K562 (cell line): ENCODE data around the gene PQBP1. TPM values are rescaled to one million over a fixed set of nuclear protein-coding genes. Genes with fewer than 3 reads are reported as not detected.
A peak's percentile ranks its signal among the peaks of the same experiment; 100 is the strongest.

Experiments used
- ATAC-seq: fragments of 200-7000 bp; cut with Tn5 transposase; 3 replicates; pipeline ENCODE4 v1.9.1; 2020; ENCODE audit warnings: moderate library complexity
- BruUV-seq: library from RNA; stranded (reverse); fragments of 400-500 nt; replicated peaks from 2 replicates; lab custom pipeline; 2021; lab: Mats Ljungman, UMichigan
- CTCF ChIA-PET: fragments of 300-600 bp; formaldehyde crosslinking; extraction: SDS; loops from one replicate; lab custom pipeline; 2021; ENCODE audit warnings: low intra/inter-chr PET ratio; lab: Yijun Ruan, JAX
- POLR2A ChIA-PET: fragments of 300-600, 350-650 bp; sonication (Branson Sonifier 250); formaldehyde crosslinking; extraction: SDS; loops from one replicate; lab custom pipeline; 2021; ENCODE audit warnings: antibody characterized with exemption, inconsistent platforms; lab: Yijun Ruan, JAX
- DNase-seq, 4 experiments: peaks; one replicate each; pipeline versions ENCODE4 v3.0.0 to v3.0.0-alpha.2; 2011 to 2018; ENCODE audit warnings: low spot score in 3 of 4, mixed read lengths in 3 of 4; ENCODE audit errors: extremely low read depth in 1 of 4
- FAIRE-seq: peaks from 2 replicates; lab custom pipeline; 2011; peaks lifted over from hg19 to GRCh38; lab: Jason Lieb, UNC
- H2AFZ ChIP-seq: 2 replicates; pipeline ENCODE4 v1.6.0; 2011; ENCODE audit warnings: low read depth, low read length, control low read depth, inconsistent platforms
- H3K27ac ChIP-seq: fragments of 200-600 bp; 3 replicates; pipeline ENCODE4 v1.8.0; 2011; ENCODE audit warnings: low read depth, mild to moderate bottlenecking, control low read depth, inconsistent platforms, low read length, moderate library complexity, mixed read lengths; ENCODE audit errors: extremely low read depth
- H3K27me3 ChIP-seq, 2 experiments: fragments of 300-600 bp in 1 of 2; 2 replicates in 1 of 2; 3 replicates in 1 of 2; pipeline versions ENCODE4 v1.6.0 to v1.8.0; 2011; ENCODE audit warnings: inconsistent platforms in 2 of 2, low read length in 2 of 2, mild to moderate bottlenecking in 1 of 2, mixed read lengths in 1 of 2, moderate library complexity in 1 of 2; ENCODE audit not compliant: control insufficient read depth in 2 of 2, insufficient read depth in 2 of 2
- H3K36me3 ChIP-seq: fragments of 300-600 bp; 3 replicates; pipeline ENCODE4 v1.8.0; 2011; ENCODE audit warnings: mild to moderate bottlenecking, low read length, inconsistent platforms; ENCODE audit not compliant: control insufficient read depth, insufficient read depth
- H3K4me1 ChIP-seq, 2 experiments: fragments of 200-600 bp in 1 of 2; replicated peaks in 1 of 2; 2 replicates in 1 of 2; 3 replicates in 1 of 2; pipeline versions ENCODE4 v1.5.1 to v1.8.0; 2011; ENCODE audit warnings: inconsistent platforms in 2 of 2, low read length in 2 of 2, mild to moderate bottlenecking in 1 of 2, mixed read lengths in 1 of 2, moderate library complexity in 1 of 2; ENCODE audit not compliant: control insufficient read depth in 2 of 2, insufficient read depth in 2 of 2
- H3K4me2 ChIP-seq: 2 replicates; pipeline ENCODE4 v1.6.1; 2011; ENCODE audit warnings: low read length, control low read depth, inconsistent platforms, mixed read lengths; ENCODE audit not compliant: insufficient read depth
- H3K4me3 ChIP-seq: fragments of 200-600 bp; sonication (generic), shearing (Covaris generic); 2 replicates; pipeline ENCODE4 v1.5.1; 2016; ENCODE audit warnings: control low read depth, inconsistent platforms
- H3K79me2 ChIP-seq: fragments of 200-600 bp; 3 replicates; pipeline ENCODE4 v1.8.0; 2011; ENCODE audit warnings: low read length, inconsistent platforms; ENCODE audit not compliant: control insufficient read depth, insufficient read depth
- H3K9ac ChIP-seq, 2 experiments: 2 replicates each; pipeline versions ENCODE4 v1.6.0 to v1.6.1; 2011; ENCODE audit warnings: low read depth in 2 of 2, low read length in 2 of 2, control low read depth in 1 of 2, inconsistent platforms in 1 of 2, mild to moderate bottlenecking in 1 of 2, mixed read lengths in 1 of 2; ENCODE audit not compliant: insufficient read depth in 1 of 2
- H3K9me1 ChIP-seq: one replicate; pipeline ENCODE4 v1.6.0; 2011; ENCODE audit warnings: inconsistent platforms, mild to moderate bottlenecking, low read length, moderate library complexity; ENCODE audit not compliant: control insufficient read depth, insufficient read depth
- H3K9me3 ChIP-seq: replicated peaks from 2 replicates; pipeline ENCODE4 v1.5.1; 2011; ENCODE audit warnings: low read depth, low read length, inconsistent platforms; ENCODE audit not compliant: control insufficient read depth, insufficient read depth
- H4K20me1 ChIP-seq: replicated peaks from 2 replicates; pipeline ENCODE4 v1.6.1; 2011; ENCODE audit warnings: low read length, inconsistent platforms, mixed read lengths; ENCODE audit not compliant: control insufficient read depth, insufficient read depth
- ADNP ChIP-seq: fragments of 200-800 bp; sonication (Bioruptor generic); IDR thresholded peaks from 2 replicates; pipeline ENCODE4 v1.6.1; 2016; ENCODE audit warnings: missing genetic modification characterization, missing compliant biosample characterization
- BRF1 ChIP-seq: IDR thresholded peaks from 3 replicates; pipeline ENCODE4 v1.6.1; 2011; ENCODE audit warnings: borderline replicate concordance, mild to moderate bottlenecking; ENCODE audit not compliant: insufficient read length; ENCODE audit errors: extremely low read depth
- CAMTA2 ChIP-seq: fragments of 250-450 bp; sonication (Bioruptor Pico); conservative IDR thresholded peaks from 2 replicates; pipeline ENCODE4 v1.5.1; 2022
- GTF2A2 ChIP-seq: IDR thresholded peaks from 2 replicates; pipeline ENCODE4 v1.6.1; 2016; ENCODE audit warnings: mild to moderate bottlenecking, missing genetic modification characterization, missing compliant biosample characterization
- HMG20B ChIP-seq: fragments of 250-450 bp; sonication (Bioruptor Pico); IDR thresholded peaks from 2 replicates; pipeline ENCODE4 v1.5.0; 2021; ENCODE audit warnings: mild to moderate bottlenecking
- KAT7 ChIP-seq: sonication (generic); formaldehyde crosslinking; IDR thresholded peaks from 2 replicates; pipeline ENCODE4 v1.8.0; 2022; ENCODE audit warnings: missing genetic modification reagents, mild to moderate bottlenecking, borderline replicate concordance
- MXI1 ChIP-seq: IDR thresholded peaks from 2 replicates; pipeline ENCODE4 v1.6.1; 2011; ENCODE audit warnings: low read depth, mild to moderate bottlenecking, improper control_type of control experiment, low read length
- PTBP1 ChIP-seq: fragments of 200-400 bp; formaldehyde crosslinking; IDR thresholded peaks from 2 replicates; pipeline ENCODE4 v1.6.1; 2017; ENCODE audit warnings: low read depth, low read length
- RBFOX2 ChIP-seq: fragments of 200-400 bp; formaldehyde crosslinking; IDR thresholded peaks from 2 replicates; pipeline ENCODE4 v1.6.1; 2017; ENCODE audit warnings: low read depth, mild to moderate bottlenecking, low read length, moderate library complexity
- TEAD1 ChIP-seq, 2 experiments: fragments of 450-650 bp in 1 of 2; sonication (generic) in 1 of 2; formaldehyde crosslinking; IDR thresholded peaks; 2 replicates each; pipeline versions ENCODE4 v1.4.0 to v1.8.0; 2020 to 2022; ENCODE audit warnings: mild to moderate bottlenecking in 2 of 2, missing genetic modification reagents in 1 of 2
- WGBS: fragments of 100-300 bp; shearing (Covaris generic); methylation state at CpG from one replicate; pipeline ENCODE4 v1.1.6; 2016; ENCODE audit warnings: low coverage, mixed read lengths; ENCODE audit not compliant: insufficient coverage; ENCODE audit errors: missing lambda C conversion rate; 5-methylcytosine and 5-hydroxymethylcytosine counted together
- in situ Hi-C: fragments of 300-500 bp; cut with MboI; formaldehyde crosslinking; loops from 4 replicates; pipeline ENCODE4 v1.15.0; 2018; ENCODE audit warnings: inconsistent platforms, mixed read lengths
- intact Hi-C: fragments of 100-400 bp; cut with micrococcal nuclease; formaldehyde crosslinking; loops from 2 replicates; pipeline ENCODE4 v1.14.2; 2022
- polyA plus RNA-seq, 8 experiments: library from polyadenylated mRNA; depleted of rRNA in 4 of 8; stranded (reverse) in 5 of 8; unstranded in 3 of 8; fragments of >200 nt; fragmentation: Nextera tagmentation in 2 of 8; fragmentation: Illumina TruSeq in 1 of 8; extraction: Ambion mirVana in 2 of 8; extraction: Trizol in 1 of 8; gene quantifications; 2 replicates each; pipeline versions ENCODE4 v1.2.1 to v1.2.3, GENCODE V29; 2011 to 2014; ENCODE audit warnings: inconsistent platforms in 1 of 8, missing spikeins in 1 of 8
- total RNA-seq, 7 experiments: library from RNA; depleted of rRNA in 6 of 7; stranded (reverse); fragments of >200 nt in 6 of 7; fragmentation: Illumina TruSeq in 2 of 7; extraction: Trizol in 2 of 7; gene quantifications; 2 replicates each; pipeline versions ENCODE4 v1.2.1 to v1.2.3, GENCODE V29; 2011 to 2021; ENCODE audit warnings: low replicate concordance in 1 of 7
- TF ChIP-seq, protein P1 (sequence below): fragments of 450-650 bp; formaldehyde crosslinking; IDR thresholded peaks from 2 replicates; pipeline ENCODE4 v1.4.0; 2020; ENCODE audit warnings: mild to moderate bottlenecking, mixed read lengths

PQBP1 gene
- total and polyA plus RNA-seq, 9 of the 15 experiments (the other 6 are each of a cell fraction or from before 2014, with no cell fraction given), result 41.3 to 262 (median 112) TPM

DNA sequence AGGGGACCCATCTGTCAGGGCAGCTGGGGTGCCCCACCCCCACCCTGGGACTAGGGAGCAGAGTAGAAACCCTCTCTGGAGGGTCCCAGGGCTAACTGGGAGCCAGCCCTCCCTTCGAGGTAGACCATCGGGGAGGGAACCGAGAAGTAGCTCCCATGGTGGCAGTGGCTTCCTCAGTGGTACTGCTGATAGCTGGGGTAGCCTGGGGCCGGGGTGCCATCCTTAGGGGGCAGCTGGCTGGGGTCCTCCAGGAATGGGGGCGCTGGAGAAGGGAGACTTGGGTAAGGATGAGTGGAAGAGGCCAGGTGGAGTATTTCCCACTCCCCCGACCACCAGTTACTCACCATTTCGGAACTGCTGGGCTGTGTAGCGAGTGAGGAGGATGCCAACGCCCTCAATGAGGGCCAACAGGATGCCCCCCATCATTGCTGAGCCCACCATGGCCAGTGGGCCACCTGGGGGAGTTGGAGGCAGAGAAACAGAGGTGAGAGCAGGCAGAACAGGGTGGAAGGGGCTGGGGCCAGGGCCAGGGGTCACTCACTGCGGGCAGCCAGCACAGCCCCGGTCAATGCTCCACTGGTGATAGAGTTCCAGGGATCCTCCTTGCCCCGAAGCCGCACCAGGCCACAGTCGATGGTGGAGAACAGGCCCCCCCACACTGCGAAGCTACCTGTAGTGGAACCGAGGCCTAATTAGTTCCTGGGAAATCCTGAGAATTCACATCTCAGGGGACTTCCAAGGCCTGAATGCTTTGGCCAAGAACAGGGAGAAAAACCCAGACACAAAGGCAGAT, 4.0 kb upstream of the PQBP1 start:
- Histone ChIP-seq H3K4me3 (no peak overlapping the region), H3K9me3 (no peaks in the 10 kb centered on the region), H3K9me1 (no peaks in the 10 kb centered on the region), H3K27me3 (no peaks in the 10 kb centered on the region), H3K4me2 (no peak overlapping the region), H3K4me1 (peaks cover 10 to 36% of the 10 kb centered on the region in 2 experiments; a peak in 4 of 5 replicates), H4K20me1 (peaks cover 7% of the 10 kb centered on the region; the same call in 1 of the 2 replicates), H3K9ac (no peak overlapping the region; a peak in 1 of 4 replicates), H2AFZ (no peak overlapping the region), H3K36me3 (peaks cover 37% of the 10 kb centered on the region; the same call in 2 of the 3 replicates), H3K27ac (no peak overlapping the region), H3K79me2 (peaks cover 42% of the 10 kb centered on the region)
- DNase-seq (no peak), ATAC-seq (no peak), FAIRE-seq (no peak)
- ChIA-PET POLR2A (interaction anchor here (0.8 kb wide), 1 partner anchor 18 kb away, joined by 3 read pairs; the partner anchor contains the start of gene SLC35A2), CTCF (no interaction called here)
- in situ Hi-C loops, result no loop called here
- 0 out of 2 replicates have a peak, but pooled peaks have one; percentile 25 for TF ChIP-seq RBFOX2
- no peak for TF ChIP-seq PTBP1
- WGBS, result 98% methylated on average over 8 of the region's 16 CpGs
- intact Hi-C loops, result no loop called here
- BruUV-seq, result no TSS peak

DNA sequence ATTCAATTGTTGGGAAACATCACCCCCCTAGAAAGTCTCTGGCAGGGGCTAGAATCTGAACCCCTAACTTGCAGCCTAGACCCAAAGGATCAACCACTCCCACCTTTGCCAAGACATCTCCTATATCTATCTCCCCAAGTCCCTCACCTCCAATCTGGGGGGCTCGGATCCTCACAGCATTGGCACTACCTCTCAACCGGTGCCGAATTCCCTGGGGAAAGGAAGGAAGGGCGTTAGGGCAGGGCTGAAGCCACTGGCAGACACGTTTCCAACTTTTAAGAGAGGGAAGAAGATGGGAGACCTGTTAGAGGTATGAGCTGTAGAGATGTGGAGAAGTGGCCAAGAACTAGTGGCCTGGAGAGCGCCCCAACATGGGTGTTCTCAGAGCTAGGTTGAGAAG, 2.8 kb upstream of the PQBP1 start:
- Histone ChIP-seq H3K9ac (no peak overlapping the region), H3K4me2 (no peak overlapping the region), H3K36me3 (peaks cover 46% of the 10 kb centered on the region; the same call in 2 of the 3 replicates), H3K27ac (no peak overlapping the region), H3K27me3 (no peaks in the 10 kb centered on the region), H3K9me3 (no peaks in the 10 kb centered on the region), H4K20me1 (peaks cover 7% of the 10 kb centered on the region; the same call in 1 of the 2 replicates), H2AFZ (no peak overlapping the region), H3K4me1 (peaks cover 17 to 42% of the 10 kb centered on the region in 2 experiments; a peak in 4 of 5 replicates), H3K79me2 (peaks cover 53% of the 10 kb centered on the region), H3K9me1 (no peaks in the 10 kb centered on the region), H3K4me3 (no peak overlapping the region)
- WGBS, result 93% methylated on average over 5 of the region's 6 CpGs
- BruUV-seq, result no TSS peak
- DNase-seq (no peak), ATAC-seq (no peak), FAIRE-seq (no peak)
- in situ Hi-C loops (no loop called here), intact Hi-C loops (loop anchor here (5.0 kb wide), 5 partner anchors 33 to 248 kb away; partner anchors contain the start of genes GLOD5 and HDAC6)
- ChIA-PET CTCF (no interaction called here), POLR2A (no interaction called here)
- TF ChIP-seq, protein P1, sequence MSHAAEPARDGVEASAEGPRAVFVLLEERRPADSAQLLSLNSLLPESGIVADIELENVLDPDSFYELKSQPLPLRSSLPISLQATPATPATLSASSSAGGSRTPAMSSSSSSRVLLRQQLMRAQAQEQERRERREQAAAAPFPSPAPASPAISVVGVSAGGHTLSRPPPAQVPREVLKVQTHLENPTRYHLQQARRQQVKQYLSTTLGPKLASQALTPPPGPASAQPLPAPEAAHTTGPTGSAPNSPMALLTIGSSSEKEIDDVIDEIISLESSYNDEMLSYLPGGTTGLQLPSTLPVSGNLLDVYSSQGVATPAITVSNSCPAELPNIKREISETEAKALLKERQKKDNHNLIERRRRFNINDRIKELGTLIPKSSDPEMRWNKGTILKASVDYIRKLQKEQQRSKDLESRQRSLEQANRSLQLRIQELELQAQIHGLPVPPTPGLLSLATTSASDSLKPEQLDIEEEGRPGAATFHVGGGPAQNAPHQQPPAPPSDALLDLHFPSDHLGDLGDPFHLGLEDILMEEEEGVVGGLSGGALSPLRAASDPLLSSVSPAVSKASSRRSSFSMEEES (CRISPR knock-in tag), result no peak
- TF ChIP-seq CAMTA2 (no peak), ADNP (no peak), BRF1 (no peak), HMG20B (CRISPR knock-in tag) (no peak), MXI1 (no peak), KAT7 (CRISPR knock-in tag) (no peak), GTF2A2 (no peak), TEAD1 (CRISPR knock-in tag; IDR thresholded peaks at IDR 0.05) (no peak)
